ENCODE results near the gene MPZL1.

MPZL1 gene

DNA sequence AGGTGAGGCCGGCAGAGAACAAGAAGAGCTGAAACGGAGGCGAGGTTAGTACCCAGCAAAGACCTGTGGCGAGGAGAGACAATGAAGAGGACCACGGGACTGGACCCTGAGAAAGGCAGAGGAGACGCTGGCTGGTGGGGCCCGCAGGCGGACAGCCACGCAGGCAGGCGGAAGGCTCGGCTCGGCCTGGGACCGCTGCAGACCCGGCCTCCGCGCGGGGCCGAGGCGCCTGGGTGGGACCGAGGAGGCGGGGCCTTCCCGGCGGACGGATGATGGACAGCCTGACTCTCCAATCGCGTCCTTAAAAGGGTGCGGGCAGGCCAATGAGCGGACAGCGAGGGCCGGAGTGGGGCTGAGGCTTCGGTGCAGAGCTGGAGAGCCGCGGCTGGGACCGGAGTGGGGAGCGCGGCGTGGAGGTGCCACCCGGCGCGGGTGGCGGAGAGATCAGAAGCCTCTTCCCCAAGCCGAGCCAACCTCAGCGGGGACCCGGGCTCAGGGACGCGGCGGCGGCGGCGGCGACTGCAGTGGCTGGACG is at the start of gene MPZL1:
Gene MPZL1, plus strand, starts transcription at position 366 of the 535 bp plus-strand sequence. CDS start 170 bp downstream, outside the sequence.
- peak; percentile 97 for DNase-seq (ENCODE audit: low spot score)

DNA sequence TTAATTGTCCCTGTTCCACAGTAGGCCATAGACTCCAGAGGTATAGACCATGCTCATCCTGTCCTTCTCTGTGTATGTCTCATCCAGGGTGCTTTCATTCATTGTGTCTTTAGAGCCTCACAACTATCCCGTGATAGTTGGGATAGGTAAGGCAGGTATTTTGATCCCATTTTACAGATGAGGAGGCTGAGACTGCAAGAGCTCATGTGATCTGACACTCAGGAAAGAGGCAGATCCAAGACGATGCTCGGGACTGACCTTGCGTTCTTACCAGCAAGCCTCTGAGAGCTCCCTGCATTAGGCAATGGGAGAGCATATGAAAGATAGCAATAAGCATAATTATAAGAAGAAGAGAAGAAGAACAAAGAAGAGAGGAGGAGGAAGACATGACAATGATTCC is 49.0 kb upstream of the MPZL1 start:
- DNase-seq (ENCODE audit: low spot score): no peak

DNA sequence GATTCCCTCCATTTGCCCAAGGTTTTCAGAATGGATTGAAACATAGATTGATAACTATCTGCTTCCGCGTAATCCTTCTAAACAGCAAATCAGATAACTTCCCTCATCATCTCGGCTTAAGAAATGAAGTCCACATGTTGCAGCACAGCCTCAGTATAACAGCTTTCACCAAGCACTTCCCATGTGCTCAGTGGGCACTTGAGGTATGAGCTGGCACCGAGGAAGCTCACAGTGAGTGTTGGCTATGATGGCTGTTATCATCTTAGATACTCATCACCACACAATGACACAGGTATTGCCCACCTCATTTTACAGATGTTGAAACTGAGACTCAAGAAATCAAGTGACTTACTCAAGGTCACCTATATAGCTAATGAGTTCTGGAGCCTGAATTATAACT is 48.5 kb upstream of the MPZL1 start:
- DNase-seq (ENCODE audit: low spot score): no peak

DNA sequence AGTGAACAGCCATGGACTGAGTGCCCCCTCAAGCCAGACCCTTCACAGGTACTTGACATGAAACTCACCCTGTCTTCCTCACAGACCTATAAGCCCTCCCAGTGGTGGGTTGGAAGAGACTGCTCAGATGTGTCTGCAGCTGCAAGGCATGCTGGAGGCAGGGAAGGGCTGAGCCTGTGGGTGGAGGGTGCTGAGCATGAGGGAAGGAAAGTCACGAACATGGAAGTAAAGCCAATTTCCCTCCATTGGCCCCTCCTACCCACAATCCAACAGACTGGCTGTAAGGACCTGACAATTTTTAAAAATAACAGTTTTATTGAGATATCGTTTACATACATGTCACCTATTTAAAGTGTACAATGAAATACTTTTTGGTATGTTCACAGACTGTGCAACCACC is 47.6 kb upstream of the MPZL1 start:
- DNase-seq (ENCODE audit: low spot score): no peak

DNA sequence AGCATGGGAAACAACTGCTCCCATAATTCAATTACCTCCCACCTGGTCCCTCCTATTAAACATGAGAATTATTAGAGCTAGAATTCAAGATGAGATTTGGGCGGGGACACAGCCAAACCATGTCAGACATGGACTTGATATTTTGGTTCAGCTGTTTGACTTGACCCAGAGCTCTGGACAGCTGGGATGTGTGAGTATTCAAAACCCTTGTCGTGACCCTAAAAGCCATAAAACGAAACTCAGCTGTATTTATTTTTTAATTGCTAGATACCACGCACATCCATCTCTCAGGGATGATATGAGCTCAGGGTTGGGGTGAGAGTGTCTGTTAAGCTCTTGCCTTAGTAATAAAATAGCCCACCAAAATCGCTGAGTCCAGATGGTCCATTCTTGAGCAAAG is 46.3 kb upstream of the MPZL1 start:
- no peak for DNase-seq (ENCODE audit: low spot score)

DNA sequence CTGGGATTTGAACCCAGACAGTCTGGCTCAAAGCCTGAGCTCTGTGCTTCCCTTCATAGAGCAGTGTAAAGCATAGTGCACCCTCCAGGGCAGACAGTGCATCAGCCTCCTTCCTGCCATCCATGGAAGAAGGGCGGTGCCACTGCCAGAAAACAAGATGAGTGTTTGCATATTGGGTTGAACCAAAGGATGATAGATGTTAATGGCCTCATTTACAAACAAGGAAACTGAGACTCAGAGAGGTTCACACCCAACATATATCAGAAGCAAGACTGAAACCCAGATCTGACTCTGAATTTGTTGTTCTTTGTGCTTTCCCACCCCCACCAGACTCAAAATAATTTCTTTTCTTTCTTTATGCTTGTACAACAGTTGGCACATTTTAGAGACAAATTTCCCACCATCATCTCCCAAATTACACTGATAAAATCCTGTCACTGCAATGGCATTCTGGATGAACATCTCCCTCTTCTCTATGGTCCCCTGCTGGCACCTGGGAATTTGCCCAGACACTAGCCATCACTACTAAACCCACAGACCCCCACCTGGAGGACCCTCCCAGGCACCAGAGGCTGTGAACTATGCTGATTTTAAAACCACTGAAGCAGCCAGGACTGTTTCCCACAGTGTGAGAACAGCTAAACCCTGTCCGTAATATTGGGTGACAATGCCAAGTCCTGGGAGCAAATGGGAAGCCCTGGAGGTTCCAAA is 45.4 kb upstream of the MPZL1 start:
- no peak for DNase-seq (ENCODE audit: low spot score)

DNA sequence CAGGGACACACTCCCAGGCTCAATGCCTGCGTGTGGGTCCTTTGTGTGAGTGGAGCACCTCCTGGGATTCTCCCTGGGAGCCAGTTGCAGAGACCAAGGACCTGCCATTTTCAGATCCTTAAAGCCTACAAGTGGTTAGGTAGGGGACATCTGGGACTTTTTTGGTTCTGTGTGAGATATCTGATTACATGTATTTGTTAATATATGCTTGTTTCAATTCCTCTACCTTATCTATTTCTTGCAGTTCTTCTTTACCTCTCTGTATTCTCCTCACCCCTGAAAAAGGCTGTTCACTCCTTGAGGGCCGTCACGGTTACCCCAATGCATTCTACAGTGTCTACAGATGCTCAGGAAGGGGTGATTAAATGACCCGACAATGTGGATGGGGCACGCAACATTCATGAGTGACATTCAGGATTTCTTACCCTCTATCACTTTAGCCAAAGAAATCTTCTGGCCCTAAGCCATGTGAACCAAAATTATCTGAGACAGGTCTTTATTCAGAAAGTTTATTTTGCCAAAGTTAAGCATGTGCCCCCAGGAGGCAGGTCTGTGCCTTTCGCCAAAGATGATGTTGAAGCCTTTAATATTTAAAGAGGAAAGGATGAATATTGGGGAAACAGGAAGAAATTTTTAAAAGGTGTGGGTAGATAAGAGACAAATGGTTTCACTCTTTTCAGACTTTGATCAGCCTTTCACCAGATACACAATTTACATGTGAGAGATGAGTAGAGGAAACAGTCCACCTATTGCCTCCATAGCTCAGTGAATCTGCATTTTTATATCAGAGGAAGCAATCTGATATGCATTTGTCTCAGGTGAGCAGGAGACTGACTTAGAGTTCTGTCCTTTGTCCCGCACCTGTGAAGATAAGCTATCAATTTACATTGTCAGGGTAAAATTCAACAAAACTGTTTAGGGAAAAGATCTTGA is 44.6 kb upstream of the MPZL1 start:
- no peak for DNase-seq (ENCODE audit: low spot score)

DNA sequence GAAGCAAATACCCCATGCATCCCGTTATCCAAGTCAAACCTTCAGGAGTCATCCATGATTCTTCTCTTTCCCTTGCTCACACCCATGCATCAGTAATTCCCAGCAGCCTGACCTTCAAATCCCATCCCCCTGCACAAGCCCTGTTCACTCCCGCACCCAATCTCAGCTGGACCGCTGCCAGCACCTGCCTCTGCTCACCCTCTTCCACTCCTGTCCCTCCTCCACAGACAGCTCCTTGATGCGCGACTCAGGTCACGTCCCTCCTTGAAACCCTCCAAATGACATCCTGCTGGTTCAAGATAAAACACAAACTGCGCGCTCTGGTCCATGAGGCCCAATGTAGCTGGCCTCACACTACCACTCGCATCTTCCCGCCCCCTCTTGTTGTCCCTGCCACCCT is 43.4 kb upstream of the MPZL1 start:
- no peak for DNase-seq (ENCODE audit: low spot score)

DNA sequence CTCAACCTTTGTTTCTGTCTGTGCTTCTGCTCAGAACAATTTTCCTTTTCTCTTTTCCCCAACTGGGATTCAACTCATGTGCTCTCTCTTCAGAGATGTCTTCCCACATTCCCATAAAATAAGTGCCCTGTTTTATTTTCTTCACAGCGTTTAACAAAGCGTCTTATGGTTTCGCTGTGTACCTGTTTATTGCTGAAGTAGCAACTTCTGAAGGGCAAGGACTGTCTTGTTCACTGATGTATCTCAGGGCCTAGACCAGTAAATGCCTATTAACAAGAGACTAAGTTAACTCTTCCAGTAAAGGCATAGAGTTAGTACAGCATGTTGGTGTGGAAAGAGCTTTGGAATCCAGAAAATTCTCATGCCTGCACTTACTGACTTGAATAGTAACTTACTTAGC is 42.9 kb upstream of the MPZL1 start:
- no peak for DNase-seq (ENCODE audit: low spot score)

DNA sequence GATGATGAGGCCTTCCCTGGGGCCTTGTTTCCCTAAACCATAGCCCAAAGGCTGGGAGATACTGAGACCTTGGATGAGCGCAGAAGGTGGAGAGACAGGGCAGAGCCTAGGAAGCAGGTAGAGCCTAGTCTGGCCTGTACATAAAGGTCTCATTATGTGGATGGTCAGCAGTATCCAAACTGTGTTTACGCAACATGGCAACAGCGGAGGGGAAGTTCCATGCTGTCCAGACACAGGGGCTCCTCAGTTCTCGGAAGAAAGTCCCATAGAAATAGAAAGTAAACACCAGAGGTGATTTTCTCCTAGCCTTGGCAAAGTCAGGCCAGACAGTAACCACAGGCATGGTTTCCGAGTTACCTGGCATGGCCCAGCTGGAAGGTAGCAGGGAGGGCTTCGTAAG is 42.1 kb upstream of the MPZL1 start:
- no peak for DNase-seq (ENCODE audit: low spot score)

DNA sequence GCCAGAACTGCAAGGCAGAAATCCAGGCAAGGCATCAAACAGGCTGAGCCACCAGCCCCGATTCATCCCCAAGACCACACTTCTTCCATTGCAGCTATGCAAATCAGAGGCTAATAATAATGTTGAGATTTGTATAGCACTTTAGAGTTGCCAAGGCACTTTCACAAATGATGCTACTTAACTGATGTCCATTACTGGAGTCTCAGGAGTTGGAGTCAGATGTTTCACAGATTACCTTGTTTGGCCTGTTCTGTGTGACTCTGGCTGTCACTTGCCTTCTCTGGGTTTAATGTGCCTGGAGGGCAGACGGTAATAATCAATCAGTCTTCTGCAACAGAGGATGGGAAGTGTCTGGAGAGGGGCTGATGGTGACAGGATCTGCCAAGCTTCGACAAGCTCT is 40.8 kb upstream of the MPZL1 start:
- no peak for DNase-seq (ENCODE audit: low spot score)

DNA sequence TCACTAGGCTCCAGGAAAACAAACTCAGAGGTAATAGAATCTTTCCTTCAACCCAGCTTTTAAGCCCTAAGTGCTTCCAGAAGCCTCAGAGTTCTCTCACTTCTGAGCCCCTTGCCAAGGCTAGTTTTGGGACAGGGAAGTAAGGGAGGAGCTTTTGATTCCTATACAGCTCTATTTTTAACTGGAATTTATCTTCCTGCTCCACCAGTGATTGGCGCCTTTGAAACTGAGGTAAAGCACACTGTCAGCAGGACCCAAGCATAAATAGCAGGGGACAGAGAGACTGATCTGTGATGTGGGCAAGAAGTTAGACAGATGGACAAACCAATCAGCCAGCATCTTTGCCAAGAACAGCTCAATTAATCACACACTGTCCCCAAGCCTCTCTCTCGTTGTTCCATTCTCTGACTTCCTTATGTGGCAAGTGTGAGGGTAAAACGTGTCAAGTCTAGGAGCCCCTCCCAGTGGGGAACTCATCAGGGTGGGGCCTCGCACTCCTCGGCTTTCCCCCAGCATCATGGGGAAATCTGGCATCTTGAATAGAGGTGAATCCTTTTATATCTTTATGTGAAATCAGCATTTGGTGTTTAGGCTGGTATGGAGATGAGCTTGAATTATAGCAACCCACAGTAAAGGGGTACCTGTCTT is 40.2 kb upstream of the MPZL1 start:
- DNase-seq (ENCODE audit: low spot score): no peak

DNA sequence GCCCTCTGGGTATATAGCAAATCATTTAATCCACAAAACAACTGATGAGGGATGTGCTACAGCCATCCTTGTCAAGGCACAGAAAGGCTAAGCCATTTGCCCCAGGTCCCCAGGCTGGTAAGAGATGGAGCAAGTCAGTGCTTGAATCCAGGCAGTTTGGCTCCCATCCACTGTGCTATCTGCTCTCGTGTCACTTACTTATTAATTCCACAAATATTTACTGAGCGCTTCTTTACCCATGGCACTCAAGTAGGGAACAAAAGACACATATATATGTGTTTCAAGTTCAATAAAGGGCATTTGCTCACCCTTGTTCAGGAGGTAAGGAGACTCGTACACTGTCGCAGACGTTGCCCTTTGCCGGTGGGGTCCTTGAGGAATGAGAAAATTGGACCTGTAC is 38.6 kb upstream of the MPZL1 start:
- no peak for DNase-seq (ENCODE audit: low spot score)

DNA sequence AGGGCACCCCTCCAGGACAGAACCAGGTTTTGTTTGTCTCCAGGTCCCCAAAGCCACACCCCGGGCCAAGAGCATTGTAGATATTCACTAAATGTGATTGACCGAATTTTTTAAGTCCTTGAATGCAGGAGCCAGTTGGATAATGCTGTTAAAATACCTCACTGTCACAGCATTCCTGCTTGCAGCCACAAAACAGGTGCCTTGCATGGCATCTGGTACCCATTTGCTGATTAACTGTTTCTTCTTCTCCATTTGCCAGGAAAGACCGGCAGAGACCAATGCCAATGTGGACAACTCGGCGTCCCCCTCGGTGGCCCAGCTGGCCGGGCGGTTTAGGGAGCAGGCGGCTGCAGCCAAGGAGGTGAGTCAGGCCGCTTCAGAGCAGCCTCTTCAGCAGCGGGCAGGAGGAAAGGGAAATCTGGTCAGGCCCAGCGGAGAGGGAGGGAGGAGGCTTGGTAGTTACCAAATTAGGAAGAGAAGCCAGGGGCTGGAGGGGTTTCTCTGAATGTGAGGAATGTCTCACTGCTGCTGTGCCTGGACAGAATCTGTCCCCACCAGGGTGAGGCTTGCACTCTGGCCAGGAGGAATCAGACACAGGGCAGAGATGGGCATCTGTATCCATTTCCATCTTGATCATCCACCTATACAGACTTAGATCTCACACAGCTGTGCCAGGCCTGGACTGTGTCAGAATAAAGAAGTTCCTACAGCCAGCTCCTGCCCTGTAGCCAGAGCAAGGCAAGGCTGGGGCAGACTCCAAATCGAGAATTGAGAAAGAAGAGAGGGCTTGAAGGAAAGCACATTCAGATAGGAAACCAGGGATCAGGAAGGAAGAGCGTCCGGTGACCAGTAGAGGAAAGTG is 37.9 kb upstream of the MPZL1 start:
- DNase-seq (ENCODE audit: low spot score): peak; percentile 78

DNA sequence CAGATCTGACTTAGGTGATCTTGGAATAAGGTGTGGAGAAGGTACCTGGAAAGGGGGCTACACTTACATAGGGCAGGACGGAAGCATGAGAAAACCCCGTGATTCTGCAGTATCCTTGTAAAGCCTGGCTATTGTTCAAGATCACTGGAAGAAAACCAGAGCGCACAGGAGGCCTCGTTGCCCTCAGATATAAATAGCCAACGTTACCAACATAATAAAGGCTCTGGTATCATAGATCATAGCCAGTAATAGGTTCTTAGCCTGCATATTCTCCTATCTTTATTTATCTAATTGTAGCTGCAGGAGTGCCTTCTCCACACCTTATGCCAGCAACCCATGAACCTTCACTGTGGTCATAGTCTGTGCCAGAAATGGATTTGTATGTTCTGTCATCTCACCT is 35.9 kb upstream of the MPZL1 start:
- DNase-seq (ENCODE audit: low spot score): no peak

DNA sequence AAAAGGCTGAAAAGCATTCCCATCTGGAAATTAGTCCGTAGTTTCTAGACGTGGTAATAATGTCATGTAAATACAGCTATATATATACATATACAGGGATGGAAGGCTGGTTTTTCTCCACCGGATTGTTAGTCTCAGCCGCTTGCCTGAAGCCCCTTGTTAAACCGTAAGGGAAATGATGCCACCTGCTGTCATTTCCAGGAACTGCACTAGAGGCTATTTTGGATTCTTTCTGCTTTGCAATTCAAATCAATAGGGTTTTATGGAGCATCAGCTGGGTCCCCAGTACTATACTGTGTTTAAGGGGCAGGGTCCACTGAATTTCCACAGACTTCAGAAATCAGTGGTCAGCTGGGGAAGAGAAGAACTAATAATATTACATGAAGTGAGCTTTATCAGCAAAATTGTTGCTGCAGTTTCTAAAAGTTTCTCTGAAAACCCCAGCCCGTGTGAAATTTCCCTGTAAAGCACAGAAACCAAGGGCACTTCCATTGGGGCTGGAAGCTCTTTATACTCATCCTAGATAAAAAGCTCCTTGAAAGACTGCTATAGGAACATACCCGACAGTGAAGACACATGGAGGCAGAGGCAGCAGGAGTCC is 33.8 kb upstream of the MPZL1 start:
- peak; percentile 84 for DNase-seq (ENCODE audit: low spot score)

DNA sequence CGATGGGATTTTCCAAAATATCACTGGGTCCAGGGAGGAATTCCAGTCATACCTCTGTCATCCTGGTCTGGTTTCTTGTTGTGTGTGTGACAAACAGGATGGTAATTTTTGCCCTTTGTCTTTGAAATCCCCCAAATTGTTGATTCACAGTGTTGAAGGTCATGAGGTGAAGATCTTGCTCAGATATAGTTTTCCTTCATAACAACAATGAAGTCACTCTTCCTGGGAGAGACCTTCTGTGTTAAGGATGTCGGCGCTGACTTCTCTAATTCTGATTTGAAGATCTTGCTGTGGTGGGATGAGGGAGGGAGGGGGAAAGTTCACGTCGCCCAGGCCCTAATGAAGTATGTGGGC is 32.2 kb upstream of the MPZL1 start:
- no peak for DNase-seq (ENCODE audit: low spot score)

DNA sequence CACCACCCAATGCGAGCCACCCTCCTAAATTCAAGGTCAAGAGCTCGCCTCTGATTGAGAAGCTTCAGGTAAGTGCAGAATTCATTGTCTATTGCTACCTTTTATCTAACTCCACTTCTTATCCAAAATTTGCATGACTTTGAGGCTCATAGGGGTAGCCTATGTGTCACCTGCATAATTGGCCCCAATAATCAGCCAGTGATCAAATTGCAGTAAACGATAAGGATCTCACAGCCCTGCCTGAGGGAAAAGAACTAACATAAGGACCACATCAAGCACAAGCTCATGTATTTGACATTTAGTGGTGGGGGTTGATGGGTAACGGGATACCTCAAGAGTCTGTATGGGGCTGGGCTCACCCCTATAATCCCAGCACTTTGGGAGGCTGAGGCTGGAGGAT is 31.7 kb upstream of the MPZL1 start:
- DNase-seq (ENCODE audit: low spot score): no peak

DNA sequence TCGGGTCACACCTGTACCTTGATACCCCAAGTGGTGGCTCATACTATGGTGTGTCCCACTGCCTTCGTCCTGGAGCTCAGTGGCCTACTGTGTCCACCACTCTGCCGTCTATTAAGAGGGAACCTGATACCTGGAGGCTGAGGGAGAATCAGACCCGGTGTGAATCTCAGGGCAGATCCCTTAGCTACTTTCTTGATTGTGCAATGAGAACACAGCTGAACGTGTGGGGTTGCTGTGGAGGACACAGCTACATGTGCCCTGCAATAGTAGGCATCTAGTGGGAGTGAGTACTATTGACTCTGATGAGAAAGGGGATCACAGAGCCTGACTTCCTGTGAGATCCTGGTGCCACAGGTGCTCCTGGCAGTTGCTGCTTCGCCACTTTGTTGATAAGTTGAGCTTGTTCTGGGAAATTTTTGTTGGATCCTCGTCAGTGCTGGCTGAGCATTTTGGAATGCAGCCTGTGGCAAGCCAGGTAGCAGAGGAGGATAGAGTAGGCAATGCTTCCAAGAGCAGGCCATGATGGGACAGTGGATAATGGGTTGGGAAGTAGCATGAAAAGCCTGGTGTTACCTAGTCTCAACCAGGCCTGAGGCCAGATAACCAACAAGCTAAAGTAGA is 28.2 kb upstream of the MPZL1 start:
- DNase-seq (ENCODE audit: low spot score): no peak

DNA sequence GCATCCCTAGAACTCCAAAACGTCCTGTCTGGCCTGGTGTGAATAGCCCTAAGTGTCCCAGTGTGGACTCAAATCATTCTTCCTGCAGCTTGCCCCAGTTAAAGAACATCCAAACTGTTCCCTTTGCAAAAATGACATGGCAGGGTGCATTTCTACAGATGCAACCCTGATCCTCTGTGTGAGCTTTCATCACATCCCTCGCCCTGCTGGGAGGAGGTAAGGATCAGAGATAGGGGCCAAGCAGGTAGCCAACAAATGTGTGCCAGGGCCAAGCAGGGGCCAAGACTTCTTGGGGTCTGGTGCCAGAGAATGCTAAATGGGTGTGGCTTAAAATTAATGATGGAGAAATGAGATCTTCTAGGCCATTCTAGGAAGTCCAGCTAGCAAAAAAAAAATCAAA is 27.1 kb upstream of the MPZL1 start:
- DNase-seq (ENCODE audit: low spot score): no peak

DNA sequence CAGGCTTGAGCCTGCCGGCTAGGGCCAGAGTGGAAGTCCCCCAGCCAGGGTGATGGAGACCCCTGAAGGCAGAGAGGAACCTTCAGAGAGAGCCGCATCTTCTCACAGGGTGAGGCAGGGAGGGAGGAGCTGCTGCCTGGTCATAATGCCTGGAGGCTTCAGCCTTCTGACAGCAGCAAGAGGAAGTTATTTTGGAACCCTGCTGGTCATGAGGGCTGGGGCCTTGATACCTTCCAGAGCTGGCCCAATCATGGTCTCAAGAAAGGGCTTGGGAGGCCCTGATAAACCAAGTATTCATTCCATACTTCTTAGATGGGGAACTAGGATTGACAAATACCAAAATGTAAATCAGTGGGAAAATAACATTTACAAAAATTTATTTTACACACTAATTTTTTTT is 26.6 kb upstream of the MPZL1 start:
- DNase-seq (ENCODE audit: low spot score): no peak

All from ecto neural progenitor cell (in vitro differentiated cells).